ENCODE data around the gene CYP4X1.
"Not testable (repeated sequence)": the region's sequence is repeated elsewhere in the genome, so short reads cannot be mapped to it uniquely, and the experiment has no call there.

CYP4X1 gene

DNA sequence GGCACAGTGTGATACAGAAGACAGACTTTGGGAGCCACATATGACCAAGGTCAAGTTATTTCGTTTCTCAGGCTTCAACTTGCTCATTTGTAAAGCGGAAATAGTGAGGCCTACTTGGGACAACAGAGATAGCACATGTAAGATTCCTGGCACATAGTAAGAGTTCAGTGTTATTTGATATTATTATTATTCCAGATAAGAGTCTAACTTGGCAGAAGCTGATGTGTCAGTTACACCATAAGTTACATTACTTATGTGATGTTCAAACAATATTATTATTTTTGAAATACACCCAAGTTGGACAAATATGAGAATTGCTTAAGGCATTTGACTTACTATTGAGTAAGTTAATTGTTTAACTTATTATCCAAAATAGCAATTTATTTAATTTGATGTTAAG lies 10.2 kb upstream of the CYP4X1 start:
- Histone ChIP-seq H3K27ac (ENCODE audit: low read length) (no peak overlapping the region), H3K4me3 (ENCODE audit: low read length in 2 of 2) (no peak overlapping the region), H3K9me3 (ENCODE audit: control insufficient read depth in 2 of 2, low read length in 2 of 2) (no peaks in the 10 kb centered on the region), H3K36me3 (ENCODE audit: control insufficient read depth in 2 of 2, insufficient read depth in 2 of 2, low read length in 2 of 2) (no peaks in the 10 kb centered on the region), H3K4me1 (ENCODE audit: control insufficient read depth, insufficient read depth, low read length) (no peaks in the 10 kb centered on the region), H3K27me3 (ENCODE audit: control insufficient read depth in 1 of 2, insufficient read depth in 2 of 2, low read length in 2 of 2) (no peaks in the 10 kb centered on the region), H3K9ac (ENCODE audit: low read length in 2 of 2) (no peak overlapping the region)

DNA sequence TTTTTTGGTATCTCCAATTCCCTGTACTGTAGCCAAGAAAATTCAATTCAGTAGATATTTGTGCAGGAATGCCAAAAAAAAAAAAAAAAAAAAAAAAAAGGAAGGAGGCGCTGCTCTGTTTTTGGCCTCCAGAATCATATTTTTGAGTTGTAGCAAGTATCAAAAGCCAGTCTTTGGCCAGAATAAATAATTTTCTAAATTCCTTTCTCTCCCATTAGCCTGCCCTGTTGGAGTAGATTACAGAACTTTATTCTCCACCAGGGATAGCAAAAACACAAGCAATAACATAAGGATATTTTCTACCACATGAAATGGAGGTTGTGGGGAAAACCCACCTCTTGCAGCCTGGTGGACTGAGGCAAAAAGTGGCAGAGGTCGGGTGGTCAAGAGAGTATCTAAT lies 2.4 kb upstream of the CYP4X1 start:
- H3K4me3 ChIP-seq (ENCODE audit: low read length in 2 of 2) = no peak overlapping the region
- peaks cover 2 to 18% of the 10 kb centered on the region in 2 donors for H3K27me3 ChIP-seq (ENCODE audit: control insufficient read depth in 1 of 2, insufficient read depth in 2 of 2, low read length in 2 of 2)
- no peaks in the 10 kb centered on the region for H3K9me3 ChIP-seq (ENCODE audit: control insufficient read depth in 2 of 2, low read length in 2 of 2)
- no peak overlapping the region for H3K27ac ChIP-seq (ENCODE audit: low read length)
- no peaks in the 10 kb centered on the region for H3K4me1 ChIP-seq (ENCODE audit: control insufficient read depth, insufficient read depth, low read length)
- H3K9ac ChIP-seq (ENCODE audit: low read length in 2 of 2) = no peak overlapping the region
- no peaks in the 10 kb centered on the region for H3K36me3 ChIP-seq (ENCODE audit: control insufficient read depth in 2 of 2, insufficient read depth in 2 of 2, low read length in 2 of 2)

DNA sequence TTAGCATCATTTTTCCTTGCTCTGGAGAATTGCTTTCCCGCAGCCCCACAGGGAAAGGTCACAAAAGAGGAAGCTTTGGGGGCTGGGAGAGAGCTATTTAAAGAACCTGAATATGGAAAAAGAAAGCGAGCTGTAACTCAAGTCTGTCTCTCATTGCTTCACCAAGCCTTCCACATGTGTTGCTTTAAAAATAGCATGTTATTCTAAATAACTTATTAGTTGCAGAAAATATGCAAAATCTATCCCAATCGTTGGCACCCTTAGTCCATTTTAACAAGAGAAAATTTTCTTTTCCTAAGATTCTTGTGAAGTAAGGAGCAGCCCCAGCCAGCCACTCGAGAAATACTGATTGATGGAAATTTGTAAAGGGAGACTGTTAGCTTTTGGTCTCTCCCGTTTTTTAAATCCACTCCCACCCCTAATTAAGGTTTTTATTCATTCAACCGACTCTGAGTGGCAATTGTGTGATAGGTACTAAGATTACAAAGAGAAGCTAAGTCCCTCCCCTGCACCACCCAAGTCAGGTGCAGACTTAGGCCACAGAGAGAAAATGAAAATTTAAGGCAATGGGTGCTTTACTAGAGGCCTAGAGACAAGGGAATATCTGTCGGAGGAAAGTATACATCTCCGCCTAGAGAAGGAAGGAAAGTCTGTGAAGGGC lies 802 bp downstream of the CYP4X1 start:
- Histone ChIP-seq H3K27ac (ENCODE audit: low read length) (no peak overlapping the region), H3K9ac (ENCODE audit: low read length in 2 of 2) (no peak overlapping the region), H3K36me3 (ENCODE audit: control insufficient read depth in 2 of 2, insufficient read depth in 2 of 2, low read length in 2 of 2) (no peaks in the 10 kb centered on the region), H3K27me3 (ENCODE audit: control insufficient read depth in 1 of 2, insufficient read depth in 2 of 2, low read length in 2 of 2) (peaks cover 2 to 18% of the 10 kb centered on the region in 2 donors), H3K4me1 (ENCODE audit: control insufficient read depth, insufficient read depth, low read length) (no peaks in the 10 kb centered on the region), H3K9me3 (ENCODE audit: control insufficient read depth in 2 of 2, low read length in 2 of 2) (no peaks in the 10 kb centered on the region), H3K4me3 (ENCODE audit: low read length in 2 of 2) (peak overlapping the region in 1 of 2 donors; percentile 49)

DNA sequence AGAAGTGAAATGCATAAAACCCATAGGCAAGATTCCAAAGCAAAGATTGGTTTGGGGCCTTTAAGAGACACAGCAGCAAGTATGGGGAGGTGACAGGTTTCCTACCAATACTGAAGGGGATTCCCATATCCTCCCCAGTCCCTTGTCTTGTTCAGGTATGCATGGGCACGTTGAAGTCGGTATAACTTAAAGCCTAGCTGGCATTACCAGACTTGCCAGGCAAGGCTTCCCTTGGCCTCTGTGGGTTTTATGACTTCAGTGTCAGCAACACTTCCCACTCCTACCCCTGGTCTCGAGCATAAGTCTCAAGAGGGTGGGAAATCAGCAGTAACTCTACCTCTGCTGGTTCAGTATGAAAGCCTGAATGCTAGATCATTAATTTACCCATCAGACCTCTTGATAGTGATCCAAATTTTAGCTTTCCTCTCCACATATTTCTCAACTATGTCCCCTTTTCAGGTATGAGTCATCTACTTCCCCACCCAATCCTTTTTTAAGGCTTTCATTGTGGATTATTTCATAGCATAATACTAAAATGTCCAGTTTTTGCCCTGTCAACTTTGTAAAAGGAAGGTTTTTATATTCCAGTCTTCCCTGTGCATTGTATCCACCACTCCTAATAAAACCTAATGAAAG lies 6.8 kb downstream of the CYP4X1 start:
- Histone ChIP-seq H3K27me3 (ENCODE audit: control insufficient read depth in 1 of 2, insufficient read depth in 2 of 2, low read length in 2 of 2) (no peaks in the 10 kb centered on the region), H3K4me3 (ENCODE audit: low read length in 2 of 2) (no peak overlapping the region), H3K4me1 (ENCODE audit: control insufficient read depth, insufficient read depth, low read length) (no peaks in the 10 kb centered on the region), H3K27ac (ENCODE audit: low read length) (no peak overlapping the region), H3K9me3 (ENCODE audit: control insufficient read depth in 2 of 2, low read length in 2 of 2) (no peaks in the 10 kb centered on the region), H3K9ac (ENCODE audit: low read length in 2 of 2) (no peak overlapping the region), H3K36me3 (ENCODE audit: control insufficient read depth in 2 of 2, insufficient read depth in 2 of 2, low read length in 2 of 2) (no peaks in the 10 kb centered on the region)

DNA sequence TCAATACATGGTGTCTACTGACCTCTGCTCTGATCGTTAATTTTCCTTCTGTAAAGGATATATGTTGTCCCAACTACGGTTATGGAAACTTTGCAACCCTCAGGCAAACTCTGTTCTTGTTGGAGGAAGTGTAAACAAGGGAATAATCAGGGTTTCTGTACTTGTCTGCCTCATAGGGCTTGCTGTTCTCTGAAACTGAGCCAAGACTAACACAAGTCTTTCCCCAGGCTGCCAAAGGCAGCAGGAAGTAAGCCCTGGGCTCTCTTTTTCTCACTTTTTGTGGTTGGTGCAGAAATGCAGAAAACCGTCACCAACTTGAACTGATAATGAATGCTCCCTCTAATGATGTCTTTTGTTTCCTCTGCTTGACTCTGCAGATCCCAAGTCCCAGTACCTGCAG lies 7.6 kb downstream of the CYP4X1 start:
- H3K4me3 ChIP-seq (ENCODE audit: low read length in 2 of 2) = no peak overlapping the region
- H3K4me1 ChIP-seq (ENCODE audit: control insufficient read depth, insufficient read depth, low read length) = no peaks in the 10 kb centered on the region
- H3K27ac ChIP-seq (ENCODE audit: low read length) = no peak overlapping the region

DNA sequence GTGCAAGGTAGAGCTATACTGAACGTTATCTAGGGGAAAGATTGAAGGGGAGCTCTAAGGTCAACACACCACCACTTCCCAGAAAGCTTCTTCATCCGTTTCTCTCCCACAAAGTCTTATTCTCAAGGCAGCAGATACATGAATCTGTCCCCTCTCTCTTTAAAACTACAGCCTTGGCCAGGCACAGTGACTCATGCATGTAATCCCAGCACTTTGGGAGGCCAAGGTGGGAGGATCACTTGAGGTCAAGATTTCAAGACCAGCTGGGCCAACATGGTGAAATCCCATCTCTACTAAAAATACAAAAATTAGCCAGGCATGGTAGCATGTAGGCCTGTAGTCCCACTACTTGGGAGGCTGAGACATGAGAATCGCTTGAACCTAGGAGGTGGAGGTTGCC lies 8.1 kb downstream of the CYP4X1 start:
- H3K9me3 ChIP-seq (ENCODE audit: control insufficient read depth in 2 of 2, low read length in 2 of 2) = no peaks in the 10 kb centered on the region
- H3K36me3 ChIP-seq (ENCODE audit: control insufficient read depth in 2 of 2, insufficient read depth in 2 of 2, low read length in 2 of 2) = no peaks in the 10 kb centered on the region
- H3K27me3 ChIP-seq (ENCODE audit: control insufficient read depth in 1 of 2, insufficient read depth in 2 of 2, low read length in 2 of 2) = no peaks in the 10 kb centered on the region
- H3K4me3 ChIP-seq (ENCODE audit: low read length in 2 of 2) = no peak overlapping the region
- H3K9ac ChIP-seq (ENCODE audit: low read length in 2 of 2) = no peak overlapping the region
- no peak overlapping the region for H3K27ac ChIP-seq (ENCODE audit: low read length)
- H3K4me1 ChIP-seq (ENCODE audit: control insufficient read depth, insufficient read depth, low read length) = no peaks in the 10 kb centered on the region

More for the DNA sequence above, 7.6 kb downstream of the CYP4X1 start:
- Histone ChIP-seq H3K36me3 (ENCODE audit: control insufficient read depth in 2 of 2, insufficient read depth in 2 of 2, low read length in 2 of 2) (no peaks in the 10 kb centered on the region), H3K27me3 (ENCODE audit: control insufficient read depth in 1 of 2, insufficient read depth in 2 of 2, low read length in 2 of 2) (no peaks in the 10 kb centered on the region), H3K9me3 (ENCODE audit: control insufficient read depth in 2 of 2, low read length in 2 of 2) (no peaks in the 10 kb centered on the region), H3K9ac (ENCODE audit: low read length in 2 of 2) (no peak overlapping the region)

DNA sequence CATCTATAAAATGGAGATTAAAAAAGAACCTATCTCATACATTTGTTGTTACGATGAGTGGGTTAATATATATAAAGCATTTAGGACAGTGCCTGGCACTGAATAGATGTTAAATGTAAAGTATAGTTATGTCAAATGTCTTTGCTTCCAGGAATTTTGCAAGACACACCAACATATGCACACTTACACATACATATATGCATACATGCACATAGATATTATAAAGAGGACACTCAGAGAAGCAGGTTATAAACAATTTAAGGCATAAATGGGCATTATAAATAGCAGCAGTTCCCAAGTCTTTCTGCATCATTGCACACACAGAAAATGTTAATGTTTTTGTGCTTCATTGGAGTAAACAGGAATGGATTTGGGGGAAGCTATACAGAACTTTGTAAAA lies 13.3 kb downstream of the CYP4X1 start:
- Histone ChIP-seq H3K27ac (ENCODE audit: low read length) (no peak overlapping the region), H3K9ac (ENCODE audit: low read length in 2 of 2) (no peak overlapping the region), H3K27me3 (ENCODE audit: control insufficient read depth in 1 of 2, insufficient read depth in 2 of 2, low read length in 2 of 2) (no peaks in the 10 kb centered on the region), H3K4me3 (ENCODE audit: low read length in 2 of 2) (no peak overlapping the region), H3K9me3 (ENCODE audit: control insufficient read depth in 2 of 2, low read length in 2 of 2) (no peaks in the 10 kb centered on the region), H3K4me1 (ENCODE audit: control insufficient read depth, insufficient read depth, low read length) (no peaks in the 10 kb centered on the region), H3K36me3 (ENCODE audit: control insufficient read depth in 2 of 2, insufficient read depth in 2 of 2, low read length in 2 of 2) (no peaks in the 10 kb centered on the region)

DNA sequence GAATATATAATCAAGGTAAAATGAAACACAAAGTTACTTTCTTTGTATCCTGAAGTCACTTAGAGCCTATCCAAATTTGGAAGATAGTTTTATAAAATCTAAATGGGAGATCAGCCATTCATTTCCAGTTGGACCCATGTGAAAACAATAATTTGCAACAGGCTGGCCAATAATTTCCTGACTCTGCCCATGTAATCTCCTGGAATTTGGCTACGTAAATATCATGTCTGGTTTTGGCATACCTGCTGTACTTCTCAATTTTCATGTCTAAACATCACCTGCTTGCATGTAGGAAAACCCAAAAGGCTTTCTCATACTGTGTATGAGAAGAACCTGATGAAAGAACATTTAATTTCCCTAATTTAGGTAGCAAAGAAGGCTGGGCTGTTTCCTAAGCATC lies 35.9 kb downstream of the CYP4X1 start:
- H3K36me3 ChIP-seq (ENCODE audit: control insufficient read depth in 2 of 2, insufficient read depth in 2 of 2, low read length in 2 of 2) = no peaks in the 10 kb centered on the region
- no peak overlapping the region for H3K4me3 ChIP-seq (ENCODE audit: low read length in 2 of 2)
- peaks cover 0 to 3% of the 10 kb centered on the region in 2 donors for H3K9me3 ChIP-seq (ENCODE audit: control insufficient read depth in 2 of 2, low read length in 2 of 2)
- H3K4me1 ChIP-seq (ENCODE audit: control insufficient read depth, insufficient read depth, low read length) = no peaks in the 10 kb centered on the region
- no peak overlapping the region for H3K27ac ChIP-seq (ENCODE audit: low read length)
- H3K27me3 ChIP-seq (ENCODE audit: control insufficient read depth in 1 of 2, insufficient read depth in 2 of 2, low read length in 2 of 2) = no peaks in the 10 kb centered on the region
- no peak overlapping the region for H3K9ac ChIP-seq (ENCODE audit: low read length in 2 of 2)

DNA sequence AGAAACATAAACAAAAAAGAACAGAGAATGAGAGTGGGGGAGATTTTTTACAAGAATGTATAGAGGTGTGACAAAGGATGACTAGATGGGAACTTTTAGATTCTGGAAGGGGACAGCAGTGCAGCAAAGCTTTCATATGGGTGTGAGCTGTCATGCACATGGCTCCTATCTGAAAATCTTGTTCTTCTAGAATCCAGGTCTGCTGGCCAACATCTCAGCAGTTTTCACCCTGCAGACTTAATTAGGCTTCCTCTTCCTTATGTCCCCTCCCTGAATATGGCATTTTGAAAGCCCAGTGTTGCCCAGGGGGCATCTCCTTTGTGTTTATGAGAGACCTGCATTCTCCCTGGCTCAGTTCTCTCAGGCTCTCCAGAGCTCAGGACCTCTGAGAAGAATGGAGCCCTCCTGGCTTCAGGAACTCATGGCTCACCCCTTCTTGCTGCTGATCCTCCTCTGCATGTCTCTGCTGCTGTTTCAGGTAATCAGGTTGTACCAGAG lies 43.7 kb downstream of the CYP4X1 start, which contains the start of gene CYP4Z1:
TSS of gene CYP4Z1 (plus strand) at position 135 of the 498 bp plus-strand sequence. CDS start at position 395, 260 bp downstream.
- Histone ChIP-seq H3K9ac (ENCODE audit: low read length in 2 of 2) (no peak within 1 kb of the TSS), H3K9me3 (ENCODE audit: control insufficient read depth in 2 of 2, low read length in 2 of 2) (no peaks in the 10 kb centered on the region), H3K27ac (ENCODE audit: low read length) (no peak within 1 kb of the TSS), H3K4me1 (ENCODE audit: control insufficient read depth, insufficient read depth, low read length) (no peaks in the 10 kb centered on the region), H3K4me3 (ENCODE audit: low read length in 2 of 2) (no peak within 1 kb of the TSS), H3K27me3 (ENCODE audit: control insufficient read depth in 1 of 2, insufficient read depth in 2 of 2, low read length in 2 of 2) (no peaks in the 10 kb centered on the region), H3K36me3 (ENCODE audit: control insufficient read depth in 2 of 2, insufficient read depth in 2 of 2, low read length in 2 of 2) (no peaks in the 10 kb centered on the region)

DNA sequence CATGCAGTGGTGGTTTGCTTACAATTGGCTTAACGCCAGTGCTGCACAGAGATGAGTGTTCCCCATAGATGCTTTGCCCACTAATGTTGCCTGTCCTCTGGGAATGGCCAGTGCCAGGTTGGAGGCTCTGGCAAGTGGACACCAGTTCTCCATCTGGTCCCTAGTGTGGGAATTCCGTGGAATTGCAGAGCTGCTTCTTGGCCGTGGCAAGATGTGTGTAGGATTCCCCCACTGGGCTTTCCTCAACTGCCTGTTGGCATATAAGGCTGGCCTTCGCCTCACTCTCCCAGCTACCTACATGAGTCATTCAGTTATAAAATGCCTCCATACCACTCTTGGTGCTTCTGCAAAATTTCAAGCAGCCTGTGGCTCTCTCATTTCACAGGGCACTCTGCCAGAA lies 45.6 kb downstream of the CYP4X1 start:
- not testable (repeated sequence) for H3K9ac ChIP-seq (ENCODE audit: low read length in 2 of 2); H3K9me3 ChIP-seq (ENCODE audit: control insufficient read depth in 2 of 2, low read length in 2 of 2); H3K36me3 ChIP-seq (ENCODE audit: control insufficient read depth in 2 of 2, insufficient read depth in 2 of 2, low read length in 2 of 2); H3K4me3 ChIP-seq (ENCODE audit: low read length in 2 of 2); H3K4me1 ChIP-seq (ENCODE audit: control insufficient read depth, insufficient read depth, low read length); H3K27me3 ChIP-seq (ENCODE audit: control insufficient read depth in 1 of 2, insufficient read depth in 2 of 2, low read length in 2 of 2); H3K27ac ChIP-seq (ENCODE audit: low read length)

DNA sequence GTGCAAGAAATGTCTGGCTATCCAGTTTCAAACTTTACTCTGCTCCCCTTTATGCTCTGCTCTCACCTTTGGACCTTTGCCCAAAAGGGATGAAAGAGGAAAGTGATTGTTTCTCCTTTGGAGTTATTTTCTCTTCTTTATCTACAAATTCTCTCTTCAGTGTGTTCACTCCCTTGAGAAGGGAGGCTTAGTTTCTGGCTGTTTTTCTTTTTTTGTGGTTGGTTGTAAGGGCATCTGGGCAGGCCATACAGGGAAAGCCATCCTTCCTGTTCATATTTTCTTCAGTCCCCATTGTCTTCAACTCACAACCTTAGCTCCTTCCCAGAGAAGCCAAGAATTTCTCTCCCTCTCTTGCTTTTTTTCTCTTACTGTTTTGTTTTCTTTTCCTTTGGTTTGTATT lies 46.0 kb downstream of the CYP4X1 start:
- H3K4me3 ChIP-seq (ENCODE audit: low read length in 2 of 2); H3K9me3 ChIP-seq (ENCODE audit: control insufficient read depth in 2 of 2, low read length in 2 of 2); H3K27me3 ChIP-seq (ENCODE audit: control insufficient read depth in 1 of 2, insufficient read depth in 2 of 2, low read length in 2 of 2); H3K4me1 ChIP-seq (ENCODE audit: control insufficient read depth, insufficient read depth, low read length); H3K36me3 ChIP-seq (ENCODE audit: control insufficient read depth in 2 of 2, insufficient read depth in 2 of 2, low read length in 2 of 2); H3K27ac ChIP-seq (ENCODE audit: low read length); H3K9ac ChIP-seq (ENCODE audit: low read length in 2 of 2): not testable (repeated sequence)
